ENCODE measurements around the gene KRT26. TPM values are rescaled to one million over a fixed set of nuclear protein-coding genes. Genes with fewer than 3 reads are reported as not detected.

Gene KRT26
- total RNA-seq, 2 donors from 2014 or later, result not detected

DNA sequence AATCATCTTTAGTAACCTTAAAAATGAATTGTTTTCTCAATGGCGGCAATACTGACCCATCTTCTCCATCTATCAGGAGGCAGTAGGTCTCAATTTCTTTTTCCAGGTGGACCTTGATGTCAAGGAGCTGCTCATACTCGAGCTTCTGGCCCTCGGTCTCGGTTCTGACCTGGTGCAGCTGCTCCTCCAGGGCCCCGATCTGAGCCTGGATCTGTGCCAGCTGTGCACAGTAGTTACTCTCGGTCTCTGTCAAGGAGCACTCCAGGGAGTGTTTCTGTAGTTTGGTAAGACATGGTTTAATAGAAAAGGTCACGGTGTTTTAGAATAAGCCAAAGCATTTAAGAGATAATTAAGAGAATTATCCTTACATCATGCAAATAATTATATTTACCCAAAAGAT lies 5.5 kb upstream of the KRT26 start:
- no peaks in the 10 kb centered on the region for H3K36me3 ChIP-seq
- ATAC-seq (ENCODE audit: insufficient number of reproducible peaks, low FRiP score, low read depth) (no peak), DNase-seq (ENCODE audit: low spot score) (no peak)
- H3K27me3 ChIP-seq (replicated peaks; ENCODE audit: insufficient read depth), result no peaks in the 10 kb centered on the region
- H3K9me3 ChIP-seq, result no peaks in the 10 kb centered on the region
- TF ChIP-seq, protein P1, sequence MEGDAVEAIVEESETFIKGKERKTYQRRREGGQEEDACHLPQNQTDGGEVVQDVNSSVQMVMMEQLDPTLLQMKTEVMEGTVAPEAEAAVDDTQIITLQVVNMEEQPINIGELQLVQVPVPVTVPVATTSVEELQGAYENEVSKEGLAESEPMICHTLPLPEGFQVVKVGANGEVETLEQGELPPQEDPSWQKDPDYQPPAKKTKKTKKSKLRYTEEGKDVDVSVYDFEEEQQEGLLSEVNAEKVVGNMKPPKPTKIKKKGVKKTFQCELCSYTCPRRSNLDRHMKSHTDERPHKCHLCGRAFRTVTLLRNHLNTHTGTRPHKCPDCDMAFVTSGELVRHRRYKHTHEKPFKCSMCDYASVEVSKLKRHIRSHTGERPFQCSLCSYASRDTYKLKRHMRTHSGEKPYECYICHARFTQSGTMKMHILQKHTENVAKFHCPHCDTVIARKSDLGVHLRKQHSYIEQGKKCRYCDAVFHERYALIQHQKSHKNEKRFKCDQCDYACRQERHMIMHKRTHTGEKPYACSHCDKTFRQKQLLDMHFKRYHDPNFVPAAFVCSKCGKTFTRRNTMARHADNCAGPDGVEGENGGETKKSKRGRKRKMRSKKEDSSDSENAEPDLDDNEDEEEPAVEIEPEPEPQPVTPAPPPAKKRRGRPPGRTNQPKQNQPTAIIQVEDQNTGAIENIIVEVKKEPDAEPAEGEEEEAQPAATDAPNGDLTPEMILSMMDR (IDR thresholded peaks at IDR 0.05), result no peak
- H3K4me3 ChIP-seq, result no peak overlapping the region
- H3K27ac ChIP-seq, result no peak overlapping the region
- H3K4me1 ChIP-seq (ENCODE audit: control insufficient read depth in 1 of 2, low read depth in 2 of 2), result no peaks in the 10 kb centered on the region

DNA sequence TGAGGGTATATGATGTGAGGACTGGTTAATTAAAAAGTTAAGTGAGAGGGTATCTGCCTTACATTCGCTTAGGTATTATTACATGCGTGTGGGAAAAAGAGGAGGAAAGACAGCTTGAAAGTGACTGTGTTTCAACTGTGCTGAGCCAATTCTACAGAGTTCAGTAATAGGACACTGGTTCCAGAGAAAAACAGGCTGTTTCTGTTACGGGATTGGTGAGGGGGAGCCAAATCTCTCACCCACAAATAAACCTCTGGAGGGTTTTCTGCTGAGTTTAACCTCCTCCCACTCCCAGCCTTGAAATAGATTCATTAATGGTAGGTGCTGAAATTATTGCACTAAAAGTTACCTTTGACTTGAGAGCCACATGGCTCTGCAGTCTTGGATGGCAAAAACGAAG lies 3.9 kb upstream of the KRT26 start:
- H3K4me3 ChIP-seq, result no peak overlapping the region
- H3K36me3 ChIP-seq, result no peaks in the 10 kb centered on the region
- DNase-seq (ENCODE audit: low spot score) (no peak), ATAC-seq (ENCODE audit: insufficient number of reproducible peaks, low FRiP score, low read depth) (no peak)
- no peaks in the 10 kb centered on the region for H3K27me3 ChIP-seq (replicated peaks; ENCODE audit: insufficient read depth)
- H3K4me1 ChIP-seq (ENCODE audit: control insufficient read depth in 1 of 2, low read depth in 2 of 2), result no peaks in the 10 kb centered on the region
- TF ChIP-seq, protein P1 (IDR thresholded peaks at IDR 0.05), result no peak
- H3K27ac ChIP-seq, result no peak overlapping the region
- H3K9me3 ChIP-seq, result no peaks in the 10 kb centered on the region

GRCh38 chr17:40765657-40766056 lies 6.3 kb downstream of the KRT26 start:
- Histone ChIP-seq H3K4me1 (ENCODE audit: control insufficient read depth in 1 of 2, low read depth in 2 of 2) (no peaks in the 10 kb centered on the region), H3K36me3 (no peaks in the 10 kb centered on the region), H3K27me3 (replicated peaks; ENCODE audit: insufficient read depth) (no peaks in the 10 kb centered on the region), H3K9me3 (peaks cover 9% of the 10 kb centered on the region), H3K4me3 (no peak overlapping the region), H3K27ac (no peak overlapping the region)
- TF ChIP-seq, protein P1 (IDR thresholded peaks at IDR 0.05), result no peak
- no peak for ATAC-seq (ENCODE audit: insufficient number of reproducible peaks, low FRiP score, low read depth)
- no peak for DNase-seq (ENCODE audit: low spot score)

- ATAC-seq (ENCODE audit: insufficient number of reproducible peaks, low FRiP score, low read depth), result no peak
- H3K27ac ChIP-seq, result no peak overlapping the region
- H3K4me1 ChIP-seq (ENCODE audit: control insufficient read depth in 1 of 2, low read depth in 2 of 2), result no peaks in the 10 kb centered on the region
- H3K27me3 ChIP-seq (replicated peaks; ENCODE audit: insufficient read depth), result no peaks in the 10 kb centered on the region
- no peak for DNase-seq (ENCODE audit: low spot score)
- no peak overlapping the region for H3K4me3 ChIP-seq
- no peaks in the 10 kb centered on the region for H3K36me3 ChIP-seq
- TF ChIP-seq, protein P1 (IDR thresholded peaks at IDR 0.05), result no peak
- peaks cover 23% of the 10 kb centered on the region for H3K9me3 ChIP-seq
Measured at GRCh38 chr17:40763752-40764151, 8.2 kb downstream of the KRT26 start.

DNA sequence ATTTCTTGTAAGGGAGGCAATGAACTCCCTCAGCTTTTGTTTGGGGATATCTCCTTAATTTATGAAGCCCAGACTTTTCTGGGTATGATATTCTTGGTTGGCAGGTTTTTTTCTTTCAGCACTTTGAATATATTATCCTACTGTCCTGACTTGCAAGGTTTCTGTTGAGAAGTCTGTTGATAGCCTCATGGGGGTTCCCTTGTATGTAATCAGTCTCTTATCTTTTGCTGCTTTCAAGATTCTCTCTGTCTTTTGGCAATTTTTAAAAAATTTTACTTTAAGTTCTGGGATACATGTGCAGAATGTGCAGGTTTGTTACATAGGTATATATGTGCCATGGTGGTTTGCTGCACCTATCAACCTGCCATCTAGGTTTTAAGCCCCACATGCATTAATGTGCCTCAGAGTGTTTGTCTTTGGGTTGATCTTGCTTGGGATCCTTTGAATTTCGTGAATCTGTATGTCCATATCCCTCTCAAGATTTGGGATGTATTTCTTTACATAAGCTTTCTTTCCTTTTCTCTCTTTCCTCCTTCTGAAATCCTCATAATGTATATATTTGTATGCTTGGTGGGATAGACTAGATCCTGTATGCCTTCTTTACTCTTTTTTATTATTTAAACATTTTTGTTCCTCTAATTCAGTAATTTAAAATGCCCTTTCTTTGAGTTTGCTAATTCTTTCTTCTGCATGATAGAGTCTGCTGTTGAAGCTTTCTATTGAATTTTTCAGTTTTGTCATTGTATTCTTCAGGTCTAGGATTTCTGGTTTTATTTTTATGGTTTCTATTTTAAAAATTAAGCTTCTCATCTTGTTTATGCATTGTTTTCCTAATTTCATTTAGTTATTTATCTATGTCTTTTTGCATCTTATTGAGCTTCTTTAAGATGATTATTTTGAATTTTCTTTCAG lies 11.6 kb downstream of the KRT26 start:
- DNase-seq (ENCODE audit: low spot score), result no peak
- no peak overlapping the region for H3K4me3 ChIP-seq
- no peaks in the 10 kb centered on the region for H3K36me3 ChIP-seq
- ATAC-seq (ENCODE audit: insufficient number of reproducible peaks, low FRiP score, low read depth), result no peak
- no peaks in the 10 kb centered on the region for H3K4me1 ChIP-seq (ENCODE audit: control insufficient read depth in 1 of 2, low read depth in 2 of 2)
- no peaks in the 10 kb centered on the region for H3K27me3 ChIP-seq (replicated peaks; ENCODE audit: insufficient read depth)
- H3K27ac ChIP-seq, result no peak overlapping the region
- peaks cover 23% of the 10 kb centered on the region for H3K9me3 ChIP-seq
- TF ChIP-seq, protein P1 (IDR thresholded peaks at IDR 0.05), result no peak

Measured in thoracic aorta (tissue), 2 donors.